ENCODE results near the gene GLTP. TPM values are rescaled to one million over a fixed set of nuclear protein-coding genes. Genes with fewer than 3 reads are reported as not detected.

Gene GLTP
- total and polyA plus RNA-seq, 2 of the 13 experiments (the other 11 are each of a cell fraction or from before 2014, with no cell fraction given): 10.7 to 12.9 TPM

DNA sequence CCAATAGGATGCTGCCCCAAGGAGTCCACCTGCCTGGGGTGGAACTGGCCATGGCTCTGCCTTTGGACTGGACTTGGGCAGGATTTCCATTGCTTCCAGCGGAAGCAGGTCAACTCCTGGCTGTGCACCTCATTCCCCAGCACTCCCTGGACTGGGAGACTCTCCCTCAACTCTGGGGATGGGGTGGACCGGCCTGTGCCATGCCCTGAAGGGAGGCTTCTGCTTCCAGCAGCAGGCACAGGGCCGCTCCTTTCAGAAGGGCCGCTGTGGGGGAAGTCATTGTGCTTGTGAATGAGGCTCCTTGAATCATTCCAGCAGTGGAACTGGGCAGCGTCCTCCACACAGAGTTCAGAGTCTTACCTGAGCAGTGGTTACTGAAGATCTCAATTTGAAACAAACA is 42.7 kb upstream of the GLTP start:
- no TSS peak for BruUV-seq (replicated peaks)
- POLR2A ChIA-PET: no interaction called here
- ATAC-seq: no peak
- H3K4me1 ChIP-seq (ENCODE audit: insufficient read depth, low read length): peaks cover 11% of the 10 kb centered on the region
- DNase-seq (ENCODE audit: low spot score): no peak
- H3K79me2 ChIP-seq (ENCODE audit: insufficient read depth, low read length): no peaks in the 10 kb centered on the region
- no peak overlapping the region for H2AFZ ChIP-seq (ENCODE audit: low read length)
- no peak overlapping the region for H3K9ac ChIP-seq (ENCODE audit: insufficient read depth, low read depth, low read length)
- CTCF ChIA-PET (ENCODE audit: low intra/inter-chr PET ratio, low total read pairs): no interaction called here
- no peaks in the 10 kb centered on the region for H3K9me3 ChIP-seq (ENCODE audit: low read length)
- no peaks in the 10 kb centered on the region for H4K20me1 ChIP-seq (ENCODE audit: insufficient read depth, low read length)
- no peak overlapping the region for H3K4me2 ChIP-seq (ENCODE audit: low read depth, low read length)
- TF ChIP-seq PLSCR1 (CRISPR knock-in tag; IDR thresholded peaks at IDR 0.05; ENCODE audit: borderline replicate concordance): no peak
- TF ChIP-seq ZNF7 (CRISPR knock-in tag; IDR thresholded peaks at IDR 0.05): no peak
- TF ChIP-seq, protein P1, sequence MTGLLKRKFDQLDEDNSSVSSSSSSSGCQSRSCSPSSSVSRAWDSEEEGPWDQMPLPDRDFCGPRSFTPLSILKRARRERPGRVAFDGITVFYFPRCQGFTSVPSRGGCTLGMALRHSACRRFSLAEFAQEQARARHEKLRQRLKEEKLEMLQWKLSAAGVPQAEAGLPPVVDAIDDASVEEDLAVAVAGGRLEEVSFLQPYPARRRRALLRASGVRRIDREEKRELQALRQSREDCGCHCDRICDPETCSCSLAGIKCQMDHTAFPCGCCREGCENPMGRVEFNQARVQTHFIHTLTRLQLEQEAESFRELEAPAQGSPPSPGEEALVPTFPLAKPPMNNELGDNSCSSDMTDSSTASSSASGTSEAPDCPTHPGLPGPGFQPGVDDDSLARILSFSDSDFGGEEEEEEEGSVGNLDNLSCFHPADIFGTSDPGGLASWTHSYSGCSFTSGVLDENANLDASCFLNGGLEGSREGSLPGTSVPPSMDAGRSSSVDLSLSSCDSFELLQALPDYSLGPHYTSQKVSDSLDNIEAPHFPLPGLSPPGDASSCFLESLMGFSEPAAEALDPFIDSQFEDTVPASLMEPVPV (CRISPR knock-in tag; IDR thresholded peaks at IDR 0.05): no peak
- no peak for TF ChIP-seq SNAPC2 (CRISPR knock-in tag; IDR thresholded peaks at IDR 0.05)
- H3K27ac ChIP-seq (ENCODE audit: extremely low read length, insufficient read depth, low read length): no peak overlapping the region
- FAIRE-seq: no peak
- in situ Hi-C loops (cut with HindIII; ENCODE audit: extremely low pct_ligation_motif_present, low pct_unique_long_range_greater_than_20kb): no loop called here
- peaks cover 0 to 9% of the 10 kb centered on the region in 2 experiments; a peak in 2 of 5 replicates for H3K36me3 ChIP-seq (replicated peaks in 1 of 2; ENCODE audit: control insufficient read depth in 1 of 2, insufficient read depth in 2 of 2, low read length in 2 of 2)
- intact Hi-C loops (cut with micrococcal nuclease; ENCODE audit: unreplicated experiment): no loop called here
- WGBS (ENCODE audit: low lambda C conversion rate): 100% methylated on average over 1 of the region's 5 CpGs
- no peaks in the 10 kb centered on the region for H3K27me3 ChIP-seq (ENCODE audit: control insufficient read depth in 1 of 2, insufficient read depth in 2 of 2, low read length in 2 of 2)
- no peak overlapping the region for H3K4me3 ChIP-seq (replicated peaks in 1 of 3; ENCODE audit: insufficient read depth in 1 of 3, low read depth in 2 of 3, low read length in 3 of 3)

- no TSS peak for BruUV-seq (replicated peaks)
- in situ Hi-C loops (cut with HindIII; ENCODE audit: extremely low pct_ligation_motif_present, low pct_unique_long_range_greater_than_20kb): no loop called here
- peaks cover 11% of the 10 kb centered on the region for H3K4me1 ChIP-seq (ENCODE audit: insufficient read depth, low read length)
- no peak overlapping the region for H3K9ac ChIP-seq (ENCODE audit: insufficient read depth, low read depth, low read length)
- POLR2A ChIA-PET: no interaction called here
- H3K27me3 ChIP-seq (ENCODE audit: control insufficient read depth in 1 of 2, insufficient read depth in 2 of 2, low read length in 2 of 2): no peaks in the 10 kb centered on the region
- H3K9me3 ChIP-seq (ENCODE audit: low read length): no peaks in the 10 kb centered on the region
- no peak overlapping the region for H3K4me3 ChIP-seq (replicated peaks in 1 of 3; ENCODE audit: insufficient read depth in 1 of 3, low read depth in 2 of 3, low read length in 3 of 3)
- CTCF ChIA-PET (ENCODE audit: low intra/inter-chr PET ratio, low total read pairs): no interaction called here
- H3K79me2 ChIP-seq (ENCODE audit: insufficient read depth, low read length): no peaks in the 10 kb centered on the region
- no peak overlapping the region for H3K27ac ChIP-seq (ENCODE audit: extremely low read length, insufficient read depth, low read length)
- H4K20me1 ChIP-seq (ENCODE audit: insufficient read depth, low read length): no peaks in the 10 kb centered on the region
- FAIRE-seq (no peak), DNase-seq (ENCODE audit: low spot score) (no peak), ATAC-seq (no peak)
- H3K36me3 ChIP-seq (replicated peaks in 1 of 2; ENCODE audit: control insufficient read depth in 1 of 2, insufficient read depth in 2 of 2, low read length in 2 of 2): peaks cover 6 to 20% of the 10 kb centered on the region in 2 experiments; a peak in 4 of 5 replicates
- intact Hi-C loops (cut with micrococcal nuclease; ENCODE audit: unreplicated experiment): no loop called here
- H3K4me2 ChIP-seq (ENCODE audit: low read depth, low read length): no peak overlapping the region
- H2AFZ ChIP-seq (ENCODE audit: low read length): no peak overlapping the region
- WGBS (ENCODE audit: low lambda C conversion rate): 90% methylated on average over 4 of the region's 4 CpGs
- TF ChIP-seq ZNF230 (CRISPR knock-in tag; IDR thresholded peaks at IDR 0.05): no peak
Observed at GRCh38 chr12:109921982-109922381, 41.6 kb upstream of the GLTP start.
